ENCODE measurements around the gene ANKRD33B. TPM values are rescaled to one million over a fixed set of nuclear protein-coding genes. Genes with fewer than 3 reads are reported as not detected.
A peak's percentile ranks its signal among the peaks of the same experiment; 100 is the strongest.

ANKRD33B gene
- total and polyA plus RNA-seq, 2 of the 8 experiments (the other 6 are each of a cell fraction or from before 2014, with no cell fraction given): 6.9 to 20.6 TPM

DNA sequence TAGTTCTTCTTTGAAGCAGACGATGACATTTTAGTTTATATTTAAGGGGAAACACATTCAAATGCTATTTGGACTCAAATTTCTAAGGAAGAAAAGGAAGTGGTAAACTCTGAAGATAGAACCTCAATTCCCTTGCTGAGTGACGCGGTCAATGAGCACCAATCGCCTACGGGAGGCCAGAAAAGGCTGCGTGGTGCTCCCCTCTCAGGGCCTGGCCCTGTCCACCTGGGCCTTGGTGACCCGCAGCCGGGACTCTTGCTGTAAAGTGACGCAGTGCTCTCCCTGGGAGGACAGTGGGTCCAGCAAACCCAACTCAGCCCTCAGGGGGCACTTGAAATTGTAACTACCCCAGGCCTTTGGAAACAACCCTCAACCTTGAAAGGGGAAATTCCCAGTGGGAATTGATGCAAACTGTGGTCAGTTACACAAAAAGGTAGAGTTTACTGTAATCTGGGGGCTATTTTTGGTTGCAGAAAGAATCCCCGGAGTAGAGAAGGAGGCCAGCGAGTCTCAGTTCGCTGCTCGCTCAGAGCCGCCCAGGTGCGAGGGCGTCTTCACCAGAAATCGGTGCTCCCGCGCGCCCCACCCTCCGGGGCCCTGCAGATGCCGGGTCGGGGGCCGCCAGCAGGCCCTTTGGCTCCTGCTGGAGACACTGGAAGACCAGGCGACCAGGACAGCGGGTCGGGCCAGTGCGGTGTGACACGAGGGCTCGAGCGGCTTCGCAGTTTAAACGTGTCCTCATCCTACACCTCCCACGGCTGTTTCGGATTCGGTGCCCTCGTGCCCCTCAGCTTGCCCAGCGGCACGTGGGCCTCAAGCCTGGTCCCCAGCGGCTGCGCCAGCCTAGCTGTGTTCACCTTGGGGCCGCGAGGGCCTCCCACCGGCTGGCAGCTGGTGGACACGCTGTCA is 1.4 kb upstream of the ANKRD33B start:
- no peak overlapping the region; the same call in 1 of the 2 replicates for H2BK15ac ChIP-seq (ENCODE audit: low read length)
- H3K79me2 ChIP-seq (ENCODE audit: control insufficient read depth in 1 of 2, insufficient read depth in 2 of 2, low read length in 2 of 2): no peaks in the 10 kb centered on the region
- H3K4ac ChIP-seq (replicated peaks; ENCODE audit: insufficient read length, low read depth, low read length): no peak overlapping the region
- no peak overlapping the region for H2BK120ac ChIP-seq (replicated peaks; ENCODE audit: low read depth, low read length)
- H4K91ac ChIP-seq (replicated peaks; ENCODE audit: insufficient read length, low read length): no peak overlapping the region
- H3K9ac ChIP-seq (replicated peaks in 1 of 4; ENCODE audit: extremely low read depth in 1 of 4, low read depth in 3 of 4, low read length in 3 of 4): no peak overlapping the region
- peaks cover 2% of the 10 kb centered on the region; the same call in 1 of the 2 replicates for H3K79me1 ChIP-seq (ENCODE audit: low read depth, low read length)
- peak in 1 of 2 experiments; percentile 72 for DNase-seq (ENCODE audit: low read depth in 1 of 2, low spot score in 2 of 2)
- peaks cover 20 to 54% (median 52%) of the 10 kb centered on the region in 4 experiments for H3K27me3 ChIP-seq (replicated peaks in 1 of 4; ENCODE audit: control insufficient read depth in 3 of 4, extremely low read depth in 1 of 4, insufficient read depth in 3 of 4, low read length in 3 of 4)
- no peak overlapping the region for H2AK5ac ChIP-seq (ENCODE audit: low read depth, low read length)
- ChIA-PET CTCF (ENCODE audit: partially characterized antibody) (interaction anchor here (0.8 to 1.0 kb wide), 2 partner anchors 9 to 12 kb away, joined by 3 read pairs; no protein-coding TSS in a partner anchor), POLR2A (ENCODE audit: partially characterized antibody) (no interaction called here)
- H3K14ac ChIP-seq (ENCODE audit: insufficient read length): no peak overlapping the region
- H3K23ac ChIP-seq (ENCODE audit: insufficient read length): no peak overlapping the region
- no peaks in the 10 kb centered on the region for H3K9me3 ChIP-seq (ENCODE audit: insufficient read depth in 2 of 2, low read depth in 1 of 2, low read length in 1 of 2)
- H3K4me2 ChIP-seq (ENCODE audit: insufficient read depth in 1 of 2, low read depth in 2 of 2, low read length in 2 of 2): peak overlapping the region; percentile 93 to 99
- no peak overlapping the region for H4K8ac ChIP-seq (ENCODE audit: extremely low read depth, insufficient read depth, low read length)
- no peak overlapping the region for H2AFZ ChIP-seq (ENCODE audit: low read length)
- H2BK20ac ChIP-seq (ENCODE audit: low read length): no peak overlapping the region
- no peaks in the 10 kb centered on the region for H3K36me3 ChIP-seq (ENCODE audit: control insufficient read depth in 2 of 4, insufficient read depth in 4 of 4, low read length in 3 of 4)
- FAIRE-seq: no peak
- WGBS, 2 experiments (ENCODE audit: extremely low coverage in 1 of 2, insufficient coverage in 1 of 2, insufficient read length in 1 of 2, insufficient replicate concordance in 2 of 2, low coverage in 1 of 2, low lambda C conversion rate in 2 of 2, missing lambda C conversion rate in 1 of 2): 61% methylated on average over 34 of the region's 45 CpGs; no CpG with 5 or more reads in 1 of the 2 experiments
- peaks cover 8 to 13% (median 10%) of the 10 kb centered on the region in 4 experiments for H3K4me1 ChIP-seq (replicated peaks in 1 of 4; ENCODE audit: control insufficient read depth in 3 of 4, insufficient read depth in 4 of 4, low read length in 3 of 4)
- H3K4me3 ChIP-seq (ENCODE audit: extremely low read depth in 1 of 4, insufficient read depth in 2 of 4, low read depth in 3 of 4, low read length in 4 of 4): peak overlapping the region; percentile 29 to 74 (median 55); a peak in 4 of 8 replicates
- H3K18ac ChIP-seq (ENCODE audit: extremely low read depth, low read length): no peak overlapping the region
- no peak overlapping the region for H3K27ac ChIP-seq (ENCODE audit: low read depth, low read length)
- H4K5ac ChIP-seq (ENCODE audit: insufficient read length, low read depth, low read length): no peak overlapping the region
- peak overlapping the region; percentile 45; the same call in 1 of the 2 replicates for H2BK12ac ChIP-seq (ENCODE audit: low read depth, low read length)
- peaks cover 4 to 21% of the 10 kb centered on the region in 2 experiments for H4K20me1 ChIP-seq (replicated peaks in 1 of 2; ENCODE audit: control insufficient read depth in 1 of 2, insufficient read depth in 2 of 2, low read length in 2 of 2)
- H3K23me2 ChIP-seq (ENCODE audit: low read depth, low read length): peaks cover 15% of the 10 kb centered on the region; the same call in 1 of the 2 replicates
- H2BK5ac ChIP-seq (ENCODE audit: low read depth, low read length): no peak overlapping the region
- no peak overlapping the region for H3K56ac ChIP-seq (replicated peaks; ENCODE audit: insufficient read length, low read depth, low read length)
- TF ChIP-seq, protein P1, sequence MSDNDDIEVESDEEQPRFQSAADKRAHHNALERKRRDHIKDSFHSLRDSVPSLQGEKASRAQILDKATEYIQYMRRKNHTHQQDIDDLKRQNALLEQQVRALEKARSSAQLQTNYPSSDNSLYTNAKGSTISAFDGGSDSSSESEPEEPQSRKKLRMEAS (IDR thresholded peaks at IDR 0.05): peak; percentile 99
- no peak for TF ChIP-seq KDM1A (IDR thresholded peaks at IDR 0.05; ENCODE audit: borderline replicate concordance, low read length)
- TF ChIP-seq, protein P2, sequence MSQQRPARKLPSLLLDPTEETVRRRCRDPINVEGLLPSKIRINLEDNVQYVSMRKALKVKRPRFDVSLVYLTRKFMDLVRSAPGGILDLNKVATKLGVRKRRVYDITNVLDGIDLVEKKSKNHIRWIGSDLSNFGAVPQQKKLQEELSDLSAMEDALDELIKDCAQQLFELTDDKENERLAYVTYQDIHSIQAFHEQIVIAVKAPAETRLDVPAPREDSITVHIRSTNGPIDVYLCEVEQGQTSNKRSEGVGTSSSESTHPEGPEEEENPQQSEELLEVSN (IDR thresholded peaks at IDR 0.05): peak; percentile 97
- TF ChIP-seq RNF2 (IDR thresholded peaks at IDR 0.05; ENCODE audit: borderline replicate concordance, low read depth, low read length, missing control alignments, poor library complexity, severe bottlenecking): peak; percentile 75
- TF ChIP-seq EZH2 (IDR thresholded peaks at IDR 0.05; ENCODE audit: low read depth, low read length, severe bottlenecking): peak; percentile 33
- 0 out of 2 replicates have a peak, but pooled peaks have one; percentile 21 for TF ChIP-seq GABPA (IDR thresholded peaks at IDR 0.05; ENCODE audit: borderline replicate concordance, insufficient read depth, low read length)
